Measurements from ENCODE around the gene FAT1.

Gene FAT1

GRCh38 chr4:186657764-186658163, 65.9 kb downstream of the FAT1 start:
- Mint-ChIP-seq H3K27ac (no peak overlapping the region), H3K27me3 (no peaks in the 10 kb centered on the region), H3K36me3 (no peaks in the 10 kb centered on the region), H3K4me3 (no peak overlapping the region), H3K4me1 (no peaks in the 10 kb centered on the region), H3K9me3 (peaks cover 3 to 4% of the 10 kb centered on the region in 2 donors)
- ATAC-seq (replicated peaks) (no peak), DNase-seq (no peak)

DNA sequence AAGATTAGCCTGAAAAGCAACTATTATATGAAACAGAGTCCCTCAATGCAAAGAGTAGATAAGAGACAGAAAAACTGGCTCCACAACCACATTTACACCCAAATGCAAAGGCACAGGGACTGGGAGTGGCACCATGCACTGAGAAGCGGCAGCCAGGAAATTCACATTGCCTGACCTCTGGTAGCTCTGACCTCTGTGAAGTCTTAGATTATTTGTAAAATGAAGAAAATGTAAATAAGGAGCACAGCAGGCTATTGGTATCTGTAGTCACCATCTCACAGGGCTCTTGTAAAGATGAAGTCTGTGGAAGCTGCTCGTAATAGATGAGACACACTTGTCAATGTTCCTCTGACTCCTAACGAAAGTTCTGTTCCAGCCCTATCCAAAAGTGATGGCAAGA, 69.7 kb downstream of the FAT1 start:
- Mint-ChIP-seq H3K9me3 (peaks cover 0 to 2% of the 10 kb centered on the region in 2 donors), H3K4me3 (no peak overlapping the region), H3K27ac (no peak overlapping the region), H3K4me1 (no peaks in the 10 kb centered on the region), H3K36me3 (no peaks in the 10 kb centered on the region), H3K27me3 (no peaks in the 10 kb centered on the region)
- no peak for DNase-seq
- no peak for ATAC-seq (replicated peaks)

DNA sequence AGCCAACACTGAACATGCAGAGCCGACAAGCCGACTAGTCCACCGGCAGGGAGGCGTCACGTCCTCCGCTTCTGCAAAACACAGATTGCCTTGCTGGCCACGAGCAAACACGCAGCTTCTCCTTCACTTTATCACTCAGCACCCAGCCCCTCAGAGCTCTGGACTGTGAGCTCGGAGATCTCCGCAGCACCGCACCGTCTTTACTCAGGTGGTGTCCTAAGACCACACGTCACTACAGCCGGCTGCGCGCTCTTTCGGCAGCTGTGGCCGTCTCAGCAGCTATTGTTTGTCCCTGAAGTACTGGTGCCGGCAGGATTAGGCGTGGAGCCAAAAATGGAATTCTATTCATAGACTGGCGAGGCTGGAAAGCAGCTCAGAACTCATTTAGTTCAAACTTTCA, 72.0 kb downstream of the FAT1 start:
- Mint-ChIP-seq H3K4me1 (no peaks in the 10 kb centered on the region), H3K9me3 (no peaks in the 10 kb centered on the region), H3K4me3 (no peak overlapping the region), H3K27ac (no peak overlapping the region), H3K27me3 (no peaks in the 10 kb centered on the region), H3K36me3 (no peaks in the 10 kb centered on the region)
- ATAC-seq (replicated peaks): no peak
- no peak for DNase-seq

- no peak for DNase-seq
- Mint-ChIP-seq H3K9me3 (no peaks in the 10 kb centered on the region), H3K27me3 (no peaks in the 10 kb centered on the region), H3K27ac (no peak overlapping the region), H3K36me3 (no peaks in the 10 kb centered on the region), H3K4me1 (no peaks in the 10 kb centered on the region), H3K4me3 (no peak overlapping the region)
- ATAC-seq (replicated peaks): no peak
These were observed 72.5 kb downstream of the FAT1 start for GRCh38 chr4:186651181-186651603.

DNA sequence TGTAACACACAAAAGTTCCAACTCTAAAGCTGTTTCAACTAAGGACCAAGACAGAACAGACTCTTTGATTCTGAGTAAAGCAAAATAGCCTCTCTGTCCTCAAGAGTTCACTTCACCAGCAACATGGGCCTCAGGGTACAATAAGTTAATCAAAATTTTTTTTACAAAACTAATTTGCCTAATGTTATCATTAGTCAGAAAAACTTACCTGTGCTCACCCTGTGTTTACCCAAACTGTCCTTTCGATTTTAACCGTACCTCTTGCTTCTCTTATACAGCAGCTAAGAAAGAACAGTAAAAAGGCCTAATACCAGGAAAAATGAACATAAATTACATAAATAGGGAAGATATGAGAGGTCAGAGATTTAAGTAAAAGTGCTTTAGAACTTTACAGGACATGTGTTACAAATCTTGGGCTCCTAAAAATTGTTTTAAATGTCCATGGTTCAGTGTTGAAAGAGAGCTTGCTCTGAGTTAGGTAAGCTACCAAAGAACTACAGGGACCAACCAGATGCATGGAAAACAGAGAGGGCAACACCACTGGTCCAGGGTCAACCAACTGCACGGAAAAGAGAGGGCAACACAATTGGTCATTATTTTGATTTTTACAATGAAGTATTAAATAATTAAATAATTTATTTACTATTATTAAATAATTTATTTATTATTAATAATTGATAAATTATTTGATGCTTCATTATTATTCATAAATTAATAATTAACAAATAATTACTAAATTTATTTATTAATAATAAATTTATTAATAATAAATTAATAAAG, 73.1 kb downstream of the FAT1 start:
- ATAC-seq (replicated peaks) (no peak), DNase-seq (no peak)
- Mint-ChIP-seq H3K36me3 (no peaks in the 10 kb centered on the region), H3K27me3 (no peaks in the 10 kb centered on the region), H3K4me3 (no peak overlapping the region), H3K4me1 (no peaks in the 10 kb centered on the region), H3K9me3 (peaks cover 0 to 1% of the 10 kb centered on the region in 2 donors), H3K27ac (no peak overlapping the region)

DNA sequence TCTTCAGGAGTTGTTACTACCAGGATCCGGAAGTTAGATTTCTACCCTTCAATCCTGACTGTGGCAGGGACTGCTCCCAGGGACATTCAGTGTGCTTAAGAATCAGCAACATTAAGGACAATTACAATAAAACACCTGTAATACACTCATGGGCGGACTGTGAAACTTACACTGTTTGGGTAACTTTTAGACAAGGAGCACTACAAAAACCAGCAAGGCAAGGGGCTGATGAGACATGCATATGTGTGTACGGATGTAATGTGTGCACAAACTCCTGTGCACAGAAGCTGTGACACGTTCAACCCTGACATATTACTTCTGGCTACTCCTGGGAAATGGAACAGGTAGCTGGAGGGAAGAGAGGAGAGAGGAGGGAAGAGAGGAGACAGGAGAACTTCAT, 75.8 kb downstream of the FAT1 start:
- H3K4me1 Mint-ChIP-seq: no peaks in the 10 kb centered on the region
- DNase-seq (no peak), ATAC-seq (replicated peaks) (no peak)
- no peaks in the 10 kb centered on the region for H3K36me3 Mint-ChIP-seq
- H3K9me3 Mint-ChIP-seq: peaks cover 0 to 3% of the 10 kb centered on the region in 2 donors
- H3K27me3 Mint-ChIP-seq: no peaks in the 10 kb centered on the region
- no peak overlapping the region for H3K4me3 Mint-ChIP-seq
- H3K27ac Mint-ChIP-seq: no peak overlapping the region

DNA sequence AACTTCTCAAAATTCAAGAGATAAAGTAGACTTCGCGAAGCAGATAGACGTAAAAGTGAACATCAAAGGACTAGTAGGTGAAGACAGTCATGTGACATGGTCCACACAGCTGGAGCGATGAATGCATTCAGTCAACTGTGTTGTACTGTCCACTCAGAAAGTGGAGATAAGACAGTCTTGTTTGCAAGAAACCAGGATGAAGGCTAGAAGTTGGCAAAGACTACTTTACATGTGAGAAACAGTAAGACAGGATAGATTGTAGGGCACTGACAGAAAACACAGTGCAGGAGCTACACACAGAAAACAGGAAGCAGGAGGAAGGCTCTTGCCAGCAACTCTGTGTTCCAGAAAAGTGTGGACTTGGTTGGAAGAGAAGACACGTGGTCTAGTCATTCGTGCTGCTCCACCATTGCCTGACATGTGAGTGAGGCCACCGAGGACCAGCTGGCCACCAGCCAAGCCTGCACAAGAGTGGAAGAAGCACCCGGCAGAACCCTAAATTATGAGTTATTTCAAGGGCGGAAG, 78.9 kb downstream of the FAT1 start:
- Mint-ChIP-seq H3K9me3 (peaks cover 0 to 3% of the 10 kb centered on the region in 2 donors), H3K27me3 (no peaks in the 10 kb centered on the region), H3K4me3 (no peak overlapping the region), H3K4me1 (no peaks in the 10 kb centered on the region), H3K27ac (no peak overlapping the region), H3K36me3 (no peaks in the 10 kb centered on the region)
- DNase-seq (no peak), ATAC-seq (replicated peaks) (no peak)

DNA sequence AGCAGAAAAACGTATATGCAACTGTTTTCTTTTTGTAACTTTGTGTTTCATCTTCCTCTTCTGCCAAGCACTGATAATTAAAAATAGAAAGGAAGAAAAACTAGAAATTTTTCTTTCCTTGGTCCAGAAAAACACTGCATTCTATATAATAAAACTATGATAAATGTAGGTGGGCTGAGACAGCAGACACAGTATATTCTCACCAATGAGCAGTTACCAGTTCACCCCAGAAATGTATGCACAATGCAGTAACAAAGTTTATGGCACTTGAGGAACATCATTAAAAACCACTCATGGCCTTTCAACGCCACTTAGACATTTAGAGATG, 79.4 kb downstream of the FAT1 start:
- Mint-ChIP-seq H3K9me3 (peaks cover 0 to 3% of the 10 kb centered on the region in 2 donors), H3K27ac (no peak overlapping the region), H3K4me3 (no peak overlapping the region), H3K4me1 (no peaks in the 10 kb centered on the region), H3K36me3 (no peaks in the 10 kb centered on the region), H3K27me3 (no peaks in the 10 kb centered on the region)
- DNase-seq (no peak), ATAC-seq (replicated peaks) (no peak)

GRCh38 chr4:186643501-186644310, 80.0 kb downstream of the FAT1 start:
- H3K36me3 Mint-ChIP-seq: no peaks in the 10 kb centered on the region
- H3K27ac Mint-ChIP-seq: no peak overlapping the region
- peaks cover 0 to 3% of the 10 kb centered on the region in 2 donors for H3K9me3 Mint-ChIP-seq
- no peaks in the 10 kb centered on the region for H3K27me3 Mint-ChIP-seq
- DNase-seq: no peak
- no peak overlapping the region for H3K4me3 Mint-ChIP-seq
- no peaks in the 10 kb centered on the region for H3K4me1 Mint-ChIP-seq
- ATAC-seq (replicated peaks): no peak

GRCh38 chr4:186642998-186643397, 80.7 kb downstream of the FAT1 start:
- H3K9me3 Mint-ChIP-seq: peaks cover 0 to 3% of the 10 kb centered on the region in 2 donors
- no peaks in the 10 kb centered on the region for H3K36me3 Mint-ChIP-seq
- no peak for DNase-seq
- H3K27ac Mint-ChIP-seq: no peak overlapping the region
- H3K4me1 Mint-ChIP-seq: no peaks in the 10 kb centered on the region
- H3K4me3 Mint-ChIP-seq: no peak overlapping the region
- H3K27me3 Mint-ChIP-seq: no peaks in the 10 kb centered on the region
- no peak for ATAC-seq (replicated peaks)

GRCh38 chr4:186642530-186642929, 81.1 kb downstream of the FAT1 start:
- Mint-ChIP-seq H3K27ac (no peak overlapping the region), H3K4me1 (no peaks in the 10 kb centered on the region), H3K9me3 (peaks cover 0 to 3% of the 10 kb centered on the region in 2 donors), H3K27me3 (no peaks in the 10 kb centered on the region), H3K36me3 (no peaks in the 10 kb centered on the region), H3K4me3 (no peak overlapping the region)
- no peak for DNase-seq
- ATAC-seq (replicated peaks): no peak

DNA sequence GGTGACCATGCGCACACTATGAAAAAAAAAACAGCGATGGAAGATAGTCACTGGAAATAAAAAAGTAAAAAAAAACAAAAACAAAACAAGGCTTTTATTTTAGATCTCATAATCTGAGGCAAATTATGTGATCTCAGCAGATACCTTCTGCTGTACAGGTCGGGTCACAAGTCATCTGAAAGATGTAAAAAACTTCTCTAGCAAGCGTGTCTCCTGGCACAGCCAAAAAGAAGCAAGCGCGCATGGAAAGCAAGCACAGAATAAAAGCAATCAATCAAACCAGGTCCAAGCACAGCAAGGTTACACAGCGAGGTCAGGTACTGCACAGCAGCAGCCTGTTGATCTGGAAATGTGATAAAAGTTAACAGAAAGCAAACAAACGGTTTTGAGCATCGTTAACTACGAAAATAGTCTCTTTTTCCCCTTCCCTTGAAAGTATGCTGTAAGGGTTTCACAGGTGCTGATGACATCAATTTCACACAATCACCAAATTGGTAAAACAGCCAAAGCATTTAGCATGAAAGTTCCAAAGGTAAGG, 89.0 kb downstream of the FAT1 start:
- Mint-ChIP-seq H3K27me3 (no peaks in the 10 kb centered on the region), H3K36me3 (no peaks in the 10 kb centered on the region), H3K9me3 (peaks cover 0 to 5% of the 10 kb centered on the region in 2 donors), H3K27ac (no peak overlapping the region), H3K4me3 (no peak overlapping the region), H3K4me1 (no peaks in the 10 kb centered on the region)
- ATAC-seq (replicated peaks): no peak
- no peak for DNase-seq

DNA sequence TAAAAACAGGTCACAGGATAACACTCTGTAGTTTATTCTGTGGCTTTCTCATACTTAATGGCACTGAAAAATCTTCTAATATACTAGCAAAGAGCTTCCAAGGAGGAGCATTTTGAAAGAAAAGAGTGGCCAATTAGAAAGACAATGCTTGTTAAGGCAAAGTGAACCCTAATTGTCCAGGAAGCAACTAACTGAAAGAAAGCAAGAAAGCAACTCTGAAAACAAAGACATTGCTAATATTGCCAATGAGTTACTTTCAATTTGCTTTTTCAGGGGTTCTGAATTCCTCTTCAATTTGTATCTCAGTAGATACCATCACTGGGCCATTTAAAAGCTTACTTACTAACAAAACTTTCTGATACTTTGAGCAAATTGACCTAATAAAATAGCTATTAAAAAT, 89.8 kb downstream of the FAT1 start:
- Mint-ChIP-seq H3K9me3 (peaks cover 0 to 5% of the 10 kb centered on the region in 2 donors), H3K4me1 (no peaks in the 10 kb centered on the region), H3K4me3 (no peak overlapping the region), H3K27ac (no peak overlapping the region), H3K27me3 (no peaks in the 10 kb centered on the region), H3K36me3 (no peaks in the 10 kb centered on the region)
- ATAC-seq (replicated peaks): no peak
- DNase-seq: no peak

DNA sequence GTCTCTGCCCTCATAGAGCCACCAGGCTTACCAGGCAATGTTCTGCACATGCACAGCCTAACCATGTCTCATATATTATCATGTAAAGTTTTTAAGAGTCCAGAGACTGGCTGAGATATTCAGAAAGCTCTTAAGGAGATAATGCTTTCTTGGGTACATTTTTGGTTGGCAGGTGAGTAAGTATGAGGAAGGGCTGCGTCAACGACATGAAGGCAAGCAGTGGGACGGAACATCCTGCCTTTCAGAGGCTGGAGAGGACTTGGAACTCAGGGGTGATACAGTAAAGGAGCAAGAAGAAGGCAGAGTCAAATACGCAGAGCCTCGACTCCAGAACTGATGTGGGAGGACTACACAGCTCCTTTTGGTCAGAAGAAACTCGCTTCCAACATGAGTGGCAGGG, 93.5 kb downstream of the FAT1 start:
- no peak for ATAC-seq (replicated peaks)
- no peaks in the 10 kb centered on the region for H3K36me3 Mint-ChIP-seq
- no peak for DNase-seq
- H3K4me3 Mint-ChIP-seq: no peak overlapping the region
- H3K27me3 Mint-ChIP-seq: no peaks in the 10 kb centered on the region
- peaks cover 3 to 5% of the 10 kb centered on the region in 2 donors for H3K9me3 Mint-ChIP-seq
- no peaks in the 10 kb centered on the region for H3K4me1 Mint-ChIP-seq
- no peak overlapping the region for H3K27ac Mint-ChIP-seq

Data from stimulated activated naive B cell treated with anti-CD40 and anti-IgM and Interleukin-4, amounts not matched to agents 10 μg/mL and 1 μg/mL and 100 μg/mL, for 72 hours (primary cell).